DLD1 (cell line): Measurements from ENCODE around the gene ISCU.

Experiments used
- in situ Hi-C: cut with HindIII; loops from 2 replicates; pipeline ENCODE4 v1.10.0; 2017; ENCODE audit warnings: low sequenced_read_pairs

ISCU gene

DNA sequence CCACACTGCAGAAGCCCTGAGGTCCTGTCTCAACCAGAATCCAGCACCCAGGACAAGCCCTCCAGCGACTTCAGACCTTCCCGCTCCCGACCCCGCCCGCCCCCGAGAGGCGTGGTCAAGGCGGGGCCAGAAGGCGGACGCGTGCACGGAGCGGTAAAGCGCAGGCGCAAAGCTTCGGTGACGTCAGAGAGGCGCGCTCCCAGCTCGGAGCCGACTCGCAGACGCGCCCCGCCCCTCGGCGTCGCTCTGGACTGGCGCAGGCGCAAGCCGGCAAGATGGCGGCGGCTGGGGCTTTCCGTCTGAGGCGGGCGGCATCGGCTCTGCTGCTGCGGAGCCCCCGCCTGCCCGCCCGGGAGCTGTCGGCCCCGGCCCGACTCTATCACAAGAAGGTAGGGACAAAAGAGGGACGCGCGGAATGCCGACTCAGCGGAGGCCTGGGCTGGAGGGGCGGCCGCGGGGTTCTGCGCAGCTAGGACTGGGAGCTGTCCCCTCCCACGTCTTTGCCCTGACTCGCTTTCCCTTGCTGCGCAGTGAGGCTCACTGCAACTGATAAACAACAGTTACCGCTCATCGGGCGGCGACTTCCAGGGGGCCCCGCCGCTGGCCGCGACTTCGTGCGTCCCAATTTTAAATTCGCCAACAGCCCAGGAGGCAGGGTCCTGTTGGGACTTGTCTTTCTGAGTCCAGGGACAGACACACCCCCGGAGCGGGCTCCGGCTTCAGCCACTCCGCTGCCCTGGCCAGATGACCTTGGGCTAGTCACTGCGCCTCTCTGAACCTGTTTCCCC lies at the start of gene ISCU:
Gene ISCU, plus strand, starts transcription at position 249 of the 788 bp plus-strand sequence. Its CDS starts 27 bp downstream, at position 276.
- in situ Hi-C loops = no loop called here

DNA sequence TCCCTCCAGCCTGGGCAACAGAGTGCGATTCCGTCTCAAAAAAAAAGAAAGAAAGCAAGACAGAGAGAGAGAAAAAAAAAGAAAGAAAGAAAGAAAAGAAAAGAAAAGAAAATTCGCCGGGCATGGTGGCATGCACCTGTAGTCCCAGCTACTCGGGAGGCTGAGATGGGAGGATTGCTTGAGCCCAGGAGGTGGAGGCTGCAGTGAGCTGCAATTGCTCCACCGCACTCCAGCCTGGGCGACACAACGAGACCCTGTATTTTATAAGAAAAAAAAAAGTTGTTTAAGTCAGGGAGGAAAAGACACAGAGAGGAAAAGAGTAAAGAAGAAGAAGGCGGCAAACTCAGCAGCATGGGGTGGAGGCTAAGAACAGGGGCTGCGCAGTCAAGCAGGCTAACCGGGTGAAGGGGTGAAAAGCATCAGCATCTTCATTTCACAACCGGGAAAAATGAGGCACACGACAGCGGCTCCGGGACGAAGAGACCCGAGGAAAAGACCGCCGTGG lies 47.9 kb upstream of the ISCU start:
- in situ Hi-C loops = no loop called here

DNA sequence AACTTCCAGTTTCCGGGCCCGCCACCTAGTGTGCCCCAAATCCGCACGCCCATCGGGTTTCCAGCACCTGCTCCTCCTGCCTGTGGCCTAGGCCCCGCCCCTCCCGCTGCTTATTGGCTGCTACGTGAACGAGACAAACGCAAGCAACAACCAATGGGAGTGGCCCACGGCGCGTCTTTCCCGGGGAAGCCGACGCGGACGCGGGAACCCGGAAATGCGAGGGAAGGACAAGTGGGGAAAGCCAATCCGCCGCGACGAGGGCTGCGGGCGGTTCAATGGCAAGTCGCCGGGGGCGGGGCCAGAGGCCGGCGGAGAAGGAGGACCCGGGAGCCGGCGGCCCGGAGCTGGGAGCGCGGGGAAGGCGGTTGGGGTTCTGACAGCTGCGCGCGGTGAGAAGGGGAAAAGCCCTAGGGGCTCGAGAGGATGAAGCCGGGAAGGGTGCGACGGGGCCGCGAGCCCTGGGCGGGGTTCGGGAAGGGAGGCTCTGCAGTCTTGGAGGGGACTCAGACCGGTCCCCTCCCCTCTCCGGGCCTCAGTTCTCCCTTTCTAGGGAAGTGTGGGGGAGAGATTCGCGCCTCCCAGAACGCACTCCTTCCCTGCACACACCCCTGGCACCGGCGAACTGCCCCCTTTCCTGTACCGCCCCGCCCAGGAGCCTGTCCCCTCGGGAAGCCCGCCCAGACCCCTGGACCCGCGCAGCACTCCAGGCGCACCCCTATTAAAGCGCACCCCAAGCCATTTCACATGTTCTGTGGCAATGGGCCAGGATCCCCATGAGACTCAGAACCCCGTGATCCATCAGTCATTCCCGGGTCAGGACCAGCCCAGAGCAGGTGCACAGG lies 47.2 kb upstream of the ISCU start, which contains the start of gene FICD:
Gene FICD, plus strand, starts transcription at position 305 of the 842 bp plus-strand sequence. CDS start 1,696 bp downstream, outside the sequence.
- in situ Hi-C loops = no loop called here

DNA sequence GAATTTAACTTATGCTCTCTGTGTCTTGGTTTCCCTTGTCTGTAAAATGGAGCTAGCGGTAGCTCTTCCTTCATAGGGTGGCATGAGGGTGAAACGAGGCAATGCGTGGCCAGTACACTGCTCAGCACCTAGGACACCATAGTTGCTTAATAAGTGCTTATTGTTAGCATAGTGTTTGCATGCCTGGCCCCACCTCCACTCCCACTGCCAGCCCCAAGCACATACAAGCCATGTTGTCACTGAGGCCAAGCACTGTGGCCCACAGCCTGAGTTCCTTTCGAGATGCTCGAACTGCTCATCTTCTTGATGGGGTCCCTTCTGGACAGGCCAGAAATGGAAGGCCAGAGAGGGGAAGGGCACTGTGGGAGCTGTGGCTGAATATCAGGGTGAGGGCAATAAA lies 46.5 kb upstream of the ISCU start:
- in situ Hi-C loops = no loop called here

DNA sequence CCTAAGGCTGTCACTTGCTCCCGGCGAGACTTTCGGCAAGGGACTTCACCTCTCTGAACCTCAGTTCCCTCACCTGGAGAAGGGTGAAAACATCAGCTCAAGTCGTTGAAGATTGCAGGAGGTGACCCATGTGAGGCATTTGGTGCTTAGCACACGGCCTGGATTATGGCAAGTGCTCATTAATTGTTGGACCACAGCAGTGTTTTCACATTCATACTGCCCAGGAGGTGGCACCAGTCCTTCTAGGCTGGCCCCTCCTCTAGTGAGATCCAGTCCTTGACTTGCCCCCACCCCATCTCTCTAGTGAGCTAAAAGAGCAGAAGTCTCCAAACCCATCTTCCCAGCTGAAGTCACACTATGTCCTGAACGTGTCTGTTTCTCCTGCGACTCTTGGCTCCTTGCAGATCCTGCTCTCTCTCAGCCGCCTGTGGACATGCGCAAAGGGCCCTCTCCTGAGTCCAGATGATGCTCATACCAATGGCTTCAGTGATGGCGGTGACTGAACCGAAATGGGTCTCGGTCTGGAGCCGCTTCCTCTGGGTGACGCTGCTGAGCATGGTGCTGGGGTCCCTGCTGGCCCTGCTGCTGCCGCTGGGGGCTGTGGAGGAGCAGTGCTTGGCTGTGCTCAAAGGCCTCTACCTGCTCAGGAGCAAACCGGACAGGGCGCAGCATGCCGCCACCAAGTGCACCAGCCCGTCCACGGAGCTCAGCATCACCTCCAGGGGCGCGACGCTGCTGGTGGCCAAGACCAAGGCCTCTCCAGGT lies 45.7 kb upstream of the ISCU start:
- in situ Hi-C loops = no loop called here

DNA sequence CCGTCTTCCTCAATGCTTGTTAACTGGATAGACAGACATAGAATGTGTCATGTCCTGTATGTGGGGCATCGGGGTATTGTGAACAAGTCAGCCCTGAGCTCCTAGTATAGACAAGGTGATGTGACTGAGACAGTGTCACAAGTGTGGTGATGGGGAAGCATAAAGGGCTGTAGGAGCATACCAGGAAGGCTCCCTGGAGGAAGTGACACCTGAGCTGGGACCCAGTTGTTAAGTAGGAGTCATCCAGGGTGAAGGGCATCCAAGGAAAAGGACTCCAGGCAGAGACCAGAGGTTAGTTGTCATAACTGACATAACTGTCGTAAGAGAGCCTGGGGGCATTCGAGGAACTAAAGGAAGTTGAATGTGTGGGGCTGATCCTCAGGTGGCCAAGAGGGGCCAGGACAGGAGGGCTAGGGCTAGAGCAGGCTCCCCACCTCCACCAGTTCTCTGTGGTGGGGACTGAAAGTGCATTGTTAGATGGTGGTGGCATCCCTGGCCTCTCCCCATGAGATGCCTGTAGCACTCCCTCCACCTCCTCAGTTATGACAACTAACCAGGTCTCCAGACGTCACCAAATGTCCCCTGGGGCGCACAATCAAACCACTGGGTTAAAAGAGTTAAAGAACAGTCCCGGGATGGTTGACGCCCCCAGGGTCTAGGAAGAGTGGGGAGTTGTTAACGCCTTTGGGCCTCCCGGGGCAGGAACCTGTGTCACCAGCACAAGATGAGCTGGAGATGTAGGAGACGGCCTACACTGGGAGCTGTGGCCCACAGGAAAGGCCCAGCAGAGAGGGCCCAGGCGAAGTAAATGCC lies 44.9 kb upstream of the ISCU start:
- in situ Hi-C loops = no loop called here

DNA sequence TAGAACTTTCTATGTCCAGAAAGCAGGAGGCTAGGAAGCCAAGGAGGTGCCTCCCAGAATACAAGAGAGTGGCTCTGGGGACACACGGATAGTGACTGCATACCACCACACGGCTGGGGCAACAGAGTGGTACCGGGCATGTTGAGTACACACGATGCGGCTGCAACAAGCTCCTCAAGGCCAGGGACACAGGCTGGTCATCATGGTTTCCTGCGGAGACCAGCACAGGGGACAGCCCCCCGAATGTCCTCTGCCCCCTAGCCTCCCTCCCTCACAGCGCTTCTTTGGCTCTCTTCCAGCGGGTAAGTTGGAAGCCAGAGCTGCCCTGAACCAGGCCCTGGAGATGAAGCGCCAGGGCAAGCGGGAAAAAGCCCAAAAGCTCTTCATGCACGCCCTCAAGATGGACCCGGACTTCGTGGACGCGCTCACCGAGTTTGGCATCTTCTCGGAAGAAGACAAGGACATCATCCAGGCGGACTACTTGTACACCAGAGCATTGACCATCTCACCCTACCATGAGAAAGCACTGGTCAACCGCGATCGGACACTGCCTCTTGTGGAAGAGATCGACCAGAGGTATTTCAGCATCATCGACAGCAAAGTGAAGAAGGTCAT lies 44.2 kb upstream of the ISCU start:
- in situ Hi-C loops = no loop called here

DNA sequence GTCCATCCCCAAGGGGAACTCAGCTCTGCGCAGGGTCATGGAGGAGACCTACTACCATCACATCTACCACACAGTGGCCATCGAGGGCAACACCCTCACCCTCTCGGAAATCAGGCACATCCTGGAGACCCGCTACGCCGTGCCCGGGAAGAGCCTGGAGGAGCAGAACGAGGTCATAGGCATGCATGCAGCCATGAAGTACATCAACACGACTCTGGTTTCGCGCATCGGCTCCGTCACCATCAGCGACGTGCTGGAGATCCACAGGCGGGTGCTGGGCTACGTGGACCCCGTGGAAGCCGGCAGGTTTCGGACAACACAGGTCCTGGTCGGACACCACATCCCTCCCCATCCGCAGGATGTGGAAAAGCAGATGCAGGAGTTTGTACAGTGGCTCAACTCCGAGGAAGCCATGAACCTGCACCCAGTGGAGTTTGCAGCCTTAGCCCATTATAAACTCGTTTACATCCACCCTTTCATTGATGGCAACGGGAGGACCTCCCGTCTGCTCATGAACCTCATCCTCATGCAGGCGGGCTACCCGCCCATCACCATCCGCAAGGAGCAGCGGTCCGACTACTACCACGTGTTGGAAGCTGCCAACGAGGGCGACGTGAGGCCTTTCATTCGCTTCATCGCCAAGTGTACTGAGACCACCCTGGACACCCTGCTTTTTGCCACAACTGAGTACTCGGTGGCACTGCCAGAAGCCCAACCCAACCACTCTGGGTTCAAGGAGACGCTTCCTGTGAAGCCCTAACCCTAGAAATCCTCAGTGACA lies 43.5 kb upstream of the ISCU start:
- in situ Hi-C loops = no loop called here

DNA sequence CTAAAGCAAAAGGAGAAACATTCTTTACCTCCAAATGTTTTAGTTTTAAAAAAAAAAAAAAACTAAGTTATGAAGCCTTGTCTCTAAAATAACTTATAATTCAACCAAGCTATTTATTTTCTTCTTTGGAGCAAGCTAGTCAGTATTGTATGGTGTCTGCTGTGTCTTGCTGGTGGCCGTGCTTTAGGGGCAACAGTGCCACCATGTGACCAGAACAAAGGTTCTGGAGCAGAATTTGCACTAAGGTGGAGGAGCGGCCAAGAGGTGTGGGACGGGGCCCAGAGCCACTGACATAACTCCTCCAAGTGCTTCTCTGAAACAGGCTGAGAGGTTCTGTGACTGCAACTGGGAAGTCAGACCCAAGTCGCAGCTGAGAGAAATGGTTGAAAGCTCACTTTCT lies 42.8 kb upstream of the ISCU start:
- in situ Hi-C loops = no loop called here

DNA sequence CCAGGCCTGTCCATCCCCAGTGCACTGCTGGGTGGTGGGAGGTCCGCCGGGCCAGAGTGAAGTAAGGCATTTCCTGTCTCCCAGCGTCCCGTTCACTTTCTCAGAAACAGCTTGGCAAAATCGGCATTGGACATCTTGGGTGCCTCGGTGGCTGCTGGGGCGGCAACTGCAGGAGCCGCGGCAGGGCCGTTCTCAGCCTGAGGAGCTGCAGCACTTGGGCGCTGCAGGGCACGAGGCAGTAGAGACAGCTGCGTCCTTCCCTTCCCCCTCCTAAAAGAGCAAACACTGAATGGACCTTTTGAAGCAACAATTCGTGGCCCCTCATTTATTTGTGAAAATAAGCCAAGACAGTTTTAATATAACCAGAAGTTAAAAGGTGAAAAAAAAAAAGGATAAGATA lies 39.0 kb upstream of the ISCU start:
- in situ Hi-C loops = no loop called here

DNA sequence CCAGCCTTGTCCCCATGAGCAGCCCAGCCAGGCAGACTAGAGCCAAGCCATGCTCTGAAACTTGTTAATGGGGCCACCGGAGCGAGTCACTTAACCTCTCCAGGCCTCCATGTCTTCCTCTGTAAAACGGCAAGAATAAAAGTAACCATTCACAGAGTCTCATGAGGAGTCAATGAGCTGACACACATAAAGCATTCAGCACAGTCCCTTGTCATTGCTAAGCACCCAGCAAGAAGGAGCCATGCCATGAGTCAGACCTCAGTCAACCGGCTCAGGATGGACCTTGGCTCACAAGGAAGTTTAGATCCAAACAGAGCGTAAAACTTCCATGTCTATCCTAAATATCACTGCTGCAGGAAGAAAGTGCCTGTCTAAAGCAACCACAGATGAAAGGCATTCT lies 36.7 kb upstream of the ISCU start:
- in situ Hi-C loops = no loop called here

DNA sequence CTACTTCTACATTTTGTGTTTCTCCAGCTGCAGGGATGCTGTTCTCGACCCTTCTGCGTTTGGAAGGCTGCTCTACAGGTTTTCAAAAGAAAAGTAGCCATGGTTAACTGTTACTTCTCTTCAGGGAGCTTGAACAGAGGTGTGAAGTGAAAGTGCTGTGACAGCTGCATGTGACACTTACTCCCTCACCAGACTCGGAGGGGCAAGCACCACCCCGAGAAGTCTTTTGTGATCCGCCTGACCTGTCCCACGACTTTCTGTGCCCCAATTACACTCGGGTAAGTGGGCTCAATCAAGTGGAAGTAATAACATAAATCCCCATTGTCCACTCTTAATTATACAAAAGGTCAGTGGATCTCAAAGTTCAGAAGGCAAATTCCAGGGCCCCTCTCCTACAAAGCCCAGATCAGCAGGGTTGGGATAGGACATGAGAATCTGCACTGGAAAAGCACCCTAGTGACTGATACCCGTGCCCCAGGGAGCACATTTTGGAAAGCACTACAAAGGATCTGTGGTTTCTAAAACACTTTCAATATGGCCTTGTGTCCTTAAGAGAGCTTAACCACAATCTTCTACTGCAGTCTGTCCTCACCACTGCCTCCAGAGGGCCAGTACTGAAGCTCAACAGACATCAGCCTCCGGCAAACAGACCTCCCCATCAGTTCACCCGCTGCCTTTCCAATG lies 35.8 kb upstream of the ISCU start:
- in situ Hi-C loops = no loop called here

DNA sequence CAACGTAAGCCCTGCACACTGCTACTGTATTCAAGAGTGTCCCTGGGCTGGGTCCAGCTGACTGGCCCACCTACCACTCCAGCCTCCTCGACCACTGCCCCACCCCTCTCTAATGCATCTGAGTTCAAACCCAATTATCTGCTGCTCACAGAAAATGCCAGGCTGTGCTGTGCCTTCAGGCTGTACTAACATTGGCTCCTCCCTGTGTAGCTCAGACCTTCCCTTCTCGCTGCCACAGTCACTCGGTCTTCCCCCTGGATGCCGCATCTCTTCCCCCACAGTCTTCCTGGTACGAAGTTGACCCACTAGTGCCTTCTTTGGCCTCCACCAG lies 35.3 kb upstream of the ISCU start:
- in situ Hi-C loops = no loop called here

DNA sequence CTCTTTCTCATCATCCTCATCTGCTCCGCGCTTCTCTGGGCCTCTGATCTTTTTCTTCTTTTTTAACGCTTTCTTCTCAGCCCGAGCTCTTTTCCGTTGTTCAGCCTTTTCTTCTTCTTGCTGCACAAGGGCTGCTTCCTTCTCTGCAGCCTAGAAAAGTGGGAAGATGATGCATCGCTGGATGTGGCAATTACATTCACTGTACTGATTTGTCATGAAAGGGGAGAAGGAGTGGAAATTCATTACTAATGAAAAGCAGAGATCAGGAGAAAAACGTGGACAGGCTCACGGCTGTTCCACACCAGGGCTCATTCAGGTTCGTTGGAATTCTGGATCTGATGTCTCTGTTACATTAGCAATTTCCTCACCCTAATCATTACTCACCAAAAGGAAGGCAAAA lies 32.2 kb upstream of the ISCU start:
- in situ Hi-C loops = no loop called here

DNA sequence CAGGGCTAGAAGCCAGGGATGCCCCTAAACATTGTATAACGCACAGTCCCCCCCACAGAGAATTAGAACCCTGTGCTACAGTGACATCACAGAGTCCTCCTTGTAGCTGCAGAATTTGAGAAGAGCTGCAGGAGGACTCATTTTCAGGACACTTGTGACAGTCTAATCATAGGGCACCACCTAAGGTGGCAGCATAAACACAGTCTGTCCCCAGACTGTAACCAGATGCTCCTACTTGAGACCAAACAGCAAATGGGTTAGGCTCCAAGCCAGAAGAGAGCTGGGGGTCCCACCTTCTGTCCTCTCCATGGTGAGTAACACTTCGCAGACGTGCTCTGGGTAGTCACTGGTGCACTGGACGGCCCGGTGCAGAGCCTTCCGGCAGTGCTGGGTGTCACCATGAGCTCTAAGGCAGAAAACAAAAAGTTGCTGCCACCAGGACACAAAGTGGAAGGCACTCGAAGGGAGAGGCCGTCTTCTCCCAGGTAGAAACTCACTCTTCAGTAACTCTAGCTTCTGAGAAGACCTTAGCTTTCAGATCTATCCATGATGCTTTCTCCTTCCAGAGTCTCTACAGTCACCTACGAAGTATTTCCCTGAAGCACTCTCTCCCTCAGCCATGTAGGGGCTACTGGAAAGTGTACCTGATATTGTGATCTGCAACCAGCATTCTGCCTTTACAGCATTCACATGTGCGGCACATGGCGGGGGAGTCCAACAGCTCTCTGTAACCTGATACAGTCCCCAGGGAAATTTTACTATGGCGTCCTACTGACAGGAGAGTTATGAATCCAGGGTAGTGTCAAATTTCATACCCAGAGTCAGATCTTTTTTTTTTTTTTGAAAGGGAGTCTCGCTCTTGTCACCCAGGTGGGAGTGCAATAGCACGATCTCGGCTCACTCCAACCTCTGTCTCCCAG lies 30.2 kb upstream of the ISCU start:
- in situ Hi-C loops = no loop called here

DNA sequence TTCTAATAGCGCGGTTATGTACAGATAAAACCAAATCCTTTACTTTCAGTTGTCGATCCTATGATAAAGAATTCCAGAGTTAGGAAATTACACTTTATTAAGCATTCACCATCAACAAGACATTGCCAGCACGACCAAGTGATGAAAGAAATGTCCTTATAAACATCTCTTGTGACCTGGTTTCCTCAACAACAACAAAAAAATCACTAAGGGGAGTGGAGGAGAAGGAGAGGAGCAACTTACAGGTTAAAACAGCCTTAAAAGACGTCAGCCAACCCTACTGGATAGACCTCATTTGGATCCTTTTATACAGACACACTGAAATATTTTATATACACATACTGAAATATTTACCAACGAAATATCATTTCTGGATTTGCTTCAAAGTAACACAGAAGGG lies 24.2 kb upstream of the ISCU start:
- in situ Hi-C loops = no loop called here

DNA sequence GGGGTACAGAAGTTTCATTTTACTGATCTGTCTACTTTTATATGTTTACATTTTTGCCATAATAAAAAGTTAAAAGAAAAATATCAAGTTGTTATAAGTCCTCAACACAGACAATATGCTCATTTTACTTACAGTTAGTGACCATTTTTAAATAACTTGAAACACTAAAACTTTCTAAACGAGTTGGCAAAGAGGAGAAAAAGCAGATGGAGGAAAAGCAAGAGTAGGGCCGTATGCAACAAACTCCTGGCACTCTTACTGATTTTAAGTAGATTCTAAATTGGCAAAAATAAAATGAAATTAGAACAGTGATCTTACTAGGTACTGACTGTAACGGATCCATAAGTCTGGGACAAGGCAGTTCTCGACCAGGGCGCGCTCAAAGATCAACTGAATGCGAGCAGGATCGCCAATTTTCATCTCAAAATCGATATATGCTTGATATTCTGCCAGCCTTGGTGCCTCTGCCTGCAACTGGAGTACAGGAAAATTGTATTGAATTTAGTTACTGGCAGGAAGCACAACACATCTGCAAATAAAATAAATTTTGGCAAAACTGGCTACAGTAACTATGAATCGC lies 23.7 kb upstream of the ISCU start:
- in situ Hi-C loops = no loop called here
